Neural progenitor cell (in vitro differentiated cells): ENCODE measurements around the gene KPNA6.

Source experiments
- EZH2 ChIP-seq: fragments of 200-600 bp; sonication (generic); IDR thresholded peaks from 2 replicates; pipeline ENCODE4 v1.6.1; 2017; ENCODE audit warnings: antibody characterized with exemption, mild to moderate bottlenecking, moderate library complexity
- TF ChIP-seq, protein P1 (sequence below): fragments of 200-600 bp; sonication (generic); IDR thresholded peaks from 2 replicates; pipeline ENCODE4 v1.5.1; 2017; ENCODE audit warnings: antibody characterized with exemption, mild to moderate bottlenecking

DNA sequence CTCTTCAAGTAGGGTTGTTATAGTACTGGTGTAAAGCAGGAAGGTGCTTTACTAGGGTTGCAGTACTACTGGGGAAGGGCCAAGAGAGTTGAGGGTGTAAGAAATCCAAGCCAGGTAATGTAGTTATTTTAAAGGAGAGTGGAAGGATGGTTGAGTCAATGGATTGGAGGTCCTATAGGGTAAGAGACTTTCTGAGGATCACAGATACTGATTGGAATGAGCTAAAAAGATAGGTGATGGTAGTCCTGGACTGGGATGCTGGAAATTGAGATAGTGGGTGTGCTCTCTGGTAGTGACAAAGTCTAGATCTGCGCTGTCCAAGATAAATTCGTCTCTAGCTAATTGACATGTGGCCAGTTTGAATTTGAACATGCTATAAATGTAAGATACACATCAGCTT, 78.6 kb downstream of the KPNA6 start:
- TF ChIP-seq, protein P1, sequence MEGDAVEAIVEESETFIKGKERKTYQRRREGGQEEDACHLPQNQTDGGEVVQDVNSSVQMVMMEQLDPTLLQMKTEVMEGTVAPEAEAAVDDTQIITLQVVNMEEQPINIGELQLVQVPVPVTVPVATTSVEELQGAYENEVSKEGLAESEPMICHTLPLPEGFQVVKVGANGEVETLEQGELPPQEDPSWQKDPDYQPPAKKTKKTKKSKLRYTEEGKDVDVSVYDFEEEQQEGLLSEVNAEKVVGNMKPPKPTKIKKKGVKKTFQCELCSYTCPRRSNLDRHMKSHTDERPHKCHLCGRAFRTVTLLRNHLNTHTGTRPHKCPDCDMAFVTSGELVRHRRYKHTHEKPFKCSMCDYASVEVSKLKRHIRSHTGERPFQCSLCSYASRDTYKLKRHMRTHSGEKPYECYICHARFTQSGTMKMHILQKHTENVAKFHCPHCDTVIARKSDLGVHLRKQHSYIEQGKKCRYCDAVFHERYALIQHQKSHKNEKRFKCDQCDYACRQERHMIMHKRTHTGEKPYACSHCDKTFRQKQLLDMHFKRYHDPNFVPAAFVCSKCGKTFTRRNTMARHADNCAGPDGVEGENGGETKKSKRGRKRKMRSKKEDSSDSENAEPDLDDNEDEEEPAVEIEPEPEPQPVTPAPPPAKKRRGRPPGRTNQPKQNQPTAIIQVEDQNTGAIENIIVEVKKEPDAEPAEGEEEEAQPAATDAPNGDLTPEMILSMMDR = no peak
- TF ChIP-seq EZH2 = no peak
